Neural progenitor cell (in vitro differentiated cells): Measurements from ENCODE around the gene OSM.

Source experiments
- CTCF ChIP-seq: fragments of 200-600 bp; sonication (generic); IDR thresholded peaks from 2 replicates; pipeline ENCODE4 v1.5.1; 2017; ENCODE audit warnings: antibody characterized with exemption, mild to moderate bottlenecking
- EZH2 ChIP-seq: fragments of 200-600 bp; sonication (generic); IDR thresholded peaks from 2 replicates; pipeline ENCODE4 v1.6.1; 2017; ENCODE audit warnings: antibody characterized with exemption, mild to moderate bottlenecking, moderate library complexity

- TF ChIP-seq CTCF: no peak
- TF ChIP-seq EZH2: no peak
Observed at GRCh38 chr22:30265131-30265720, 1.4 kb downstream of the OSM start.
